ENCODE results near the gene TNIK.

TNIK gene

GRCh38 chr3:171225708-171226107, 234.5 kb downstream of the TNIK start:
- Histone ChIP-seq H3K79me2 (ENCODE audit: low read length) (no peaks in the 10 kb centered on the region), H3K4me1 (ENCODE audit: low read length) (peaks cover 7% of the 10 kb centered on the region), H3K4me3 (ENCODE audit: low read length) (no peak overlapping the region), H2AFZ (ENCODE audit: low read depth, low read length) (no peak overlapping the region), H3K9ac (ENCODE audit: low read length) (no peak overlapping the region), H3K27me3 (ENCODE audit: low read depth, low read length) (no peaks in the 10 kb centered on the region), H4K20me1 (ENCODE audit: insufficient read depth, low read length) (no peaks in the 10 kb centered on the region), H3K36me3 (replicated peaks; ENCODE audit: low read depth, low read length) (peaks cover 30% of the 10 kb centered on the region), H3K4me2 (ENCODE audit: low read length) (no peak overlapping the region), H3K27ac (ENCODE audit: low read length) (no peak overlapping the region), H3K9me3 (ENCODE audit: insufficient read depth, low read length) (peaks cover 10% of the 10 kb centered on the region)
- TF ChIP-seq, protein P1, sequence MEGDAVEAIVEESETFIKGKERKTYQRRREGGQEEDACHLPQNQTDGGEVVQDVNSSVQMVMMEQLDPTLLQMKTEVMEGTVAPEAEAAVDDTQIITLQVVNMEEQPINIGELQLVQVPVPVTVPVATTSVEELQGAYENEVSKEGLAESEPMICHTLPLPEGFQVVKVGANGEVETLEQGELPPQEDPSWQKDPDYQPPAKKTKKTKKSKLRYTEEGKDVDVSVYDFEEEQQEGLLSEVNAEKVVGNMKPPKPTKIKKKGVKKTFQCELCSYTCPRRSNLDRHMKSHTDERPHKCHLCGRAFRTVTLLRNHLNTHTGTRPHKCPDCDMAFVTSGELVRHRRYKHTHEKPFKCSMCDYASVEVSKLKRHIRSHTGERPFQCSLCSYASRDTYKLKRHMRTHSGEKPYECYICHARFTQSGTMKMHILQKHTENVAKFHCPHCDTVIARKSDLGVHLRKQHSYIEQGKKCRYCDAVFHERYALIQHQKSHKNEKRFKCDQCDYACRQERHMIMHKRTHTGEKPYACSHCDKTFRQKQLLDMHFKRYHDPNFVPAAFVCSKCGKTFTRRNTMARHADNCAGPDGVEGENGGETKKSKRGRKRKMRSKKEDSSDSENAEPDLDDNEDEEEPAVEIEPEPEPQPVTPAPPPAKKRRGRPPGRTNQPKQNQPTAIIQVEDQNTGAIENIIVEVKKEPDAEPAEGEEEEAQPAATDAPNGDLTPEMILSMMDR (IDR thresholded peaks at IDR 0.05; ENCODE audit: low read depth, low read length): no peak
- no peak for TF ChIP-seq EZH2phosphoT487 (IDR thresholded peaks at IDR 0.05; ENCODE audit: low read depth)

DNA sequence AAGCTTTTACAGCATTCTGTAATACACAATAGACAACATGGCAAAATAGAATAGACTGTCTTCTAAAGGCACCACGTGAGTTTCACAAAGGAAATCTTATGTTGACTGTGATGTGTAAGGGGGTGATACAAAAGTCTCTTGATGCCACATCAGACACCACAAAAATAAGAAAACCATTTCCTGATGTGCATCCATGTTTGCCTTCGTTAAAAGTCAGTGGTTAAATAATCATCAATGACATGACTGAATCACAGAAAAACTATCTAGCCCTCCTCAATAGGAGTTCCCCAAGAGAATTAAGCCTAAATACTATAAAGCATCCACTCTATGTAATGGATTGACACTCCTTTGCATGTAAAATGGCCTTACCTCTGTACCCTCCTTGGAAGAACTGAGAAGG, 235.0 kb downstream of the TNIK start:
- TF ChIP-seq, protein P1 (IDR thresholded peaks at IDR 0.05; ENCODE audit: low read depth, low read length): no peak
- no peak for TF ChIP-seq EZH2phosphoT487 (IDR thresholded peaks at IDR 0.05; ENCODE audit: low read depth)
- no peak overlapping the region for H3K27ac ChIP-seq (ENCODE audit: low read length)
- H3K9ac ChIP-seq (ENCODE audit: low read length): no peak overlapping the region
- peaks cover 30% of the 10 kb centered on the region for H3K36me3 ChIP-seq (replicated peaks; ENCODE audit: low read depth, low read length)
- H2AFZ ChIP-seq (ENCODE audit: low read depth, low read length): no peak overlapping the region
- peaks cover 7% of the 10 kb centered on the region for H3K4me1 ChIP-seq (ENCODE audit: low read length)
- H4K20me1 ChIP-seq (ENCODE audit: insufficient read depth, low read length): no peaks in the 10 kb centered on the region
- H3K79me2 ChIP-seq (ENCODE audit: low read length): no peaks in the 10 kb centered on the region
- no peak overlapping the region for H3K4me2 ChIP-seq (ENCODE audit: low read length)
- H3K4me3 ChIP-seq (ENCODE audit: low read length): no peak overlapping the region
- no peaks in the 10 kb centered on the region for H3K27me3 ChIP-seq (ENCODE audit: low read depth, low read length)
- H3K9me3 ChIP-seq (ENCODE audit: insufficient read depth, low read length): peaks cover 10% of the 10 kb centered on the region

GRCh38 chr3:171223396-171223795, 236.8 kb downstream of the TNIK start:
- peaks cover 30% of the 10 kb centered on the region for H3K36me3 ChIP-seq (replicated peaks; ENCODE audit: low read depth, low read length)
- H3K4me3 ChIP-seq (ENCODE audit: low read length): no peak overlapping the region
- TF ChIP-seq EZH2phosphoT487 (IDR thresholded peaks at IDR 0.05; ENCODE audit: low read depth): no peak
- TF ChIP-seq, protein P1 (IDR thresholded peaks at IDR 0.05; ENCODE audit: low read depth, low read length): no peak
- H2AFZ ChIP-seq (ENCODE audit: low read depth, low read length): no peak overlapping the region
- no peak overlapping the region for H3K27ac ChIP-seq (ENCODE audit: low read length)
- H3K4me1 ChIP-seq (ENCODE audit: low read length): peaks cover 7% of the 10 kb centered on the region
- H3K79me2 ChIP-seq (ENCODE audit: low read length): no peaks in the 10 kb centered on the region
- H3K4me2 ChIP-seq (ENCODE audit: low read length): no peak overlapping the region
- H3K9ac ChIP-seq (ENCODE audit: low read length): no peak overlapping the region
- peaks cover 10% of the 10 kb centered on the region for H3K9me3 ChIP-seq (ENCODE audit: insufficient read depth, low read length)
- no peaks in the 10 kb centered on the region for H4K20me1 ChIP-seq (ENCODE audit: insufficient read depth, low read length)
- no peaks in the 10 kb centered on the region for H3K27me3 ChIP-seq (ENCODE audit: low read depth, low read length)

DNA sequence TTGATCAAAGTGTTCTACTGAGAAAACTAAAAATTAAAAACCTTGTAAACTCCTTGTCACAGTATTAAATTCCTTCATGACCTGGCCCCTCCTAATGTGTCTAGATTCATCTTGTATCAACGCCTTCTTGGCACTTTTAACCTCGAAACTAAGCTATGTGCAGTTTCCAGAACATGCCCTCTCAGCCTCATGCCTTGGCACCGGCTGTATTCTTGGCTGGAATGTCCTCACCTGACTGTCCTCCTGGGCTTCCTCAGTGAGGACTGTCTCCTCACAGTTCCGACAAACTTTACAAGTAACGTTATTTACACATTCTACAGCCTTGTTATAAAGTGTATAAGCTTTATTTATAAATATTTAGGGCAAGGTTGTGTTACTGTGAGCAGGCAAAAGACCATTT, 237.2 kb downstream of the TNIK start:
- H3K4me3 ChIP-seq (ENCODE audit: low read length): no peak overlapping the region
- no peak for TF ChIP-seq EZH2phosphoT487 (IDR thresholded peaks at IDR 0.05; ENCODE audit: low read depth)
- TF ChIP-seq, protein P1 (IDR thresholded peaks at IDR 0.05; ENCODE audit: low read depth, low read length): no peak
- no peak overlapping the region for H2AFZ ChIP-seq (ENCODE audit: low read depth, low read length)

More for the DNA sequence above, 237.2 kb downstream of the TNIK start:
- no peak overlapping the region for H3K4me2 ChIP-seq (ENCODE audit: low read length)
- peaks cover 30% of the 10 kb centered on the region for H3K36me3 ChIP-seq (replicated peaks; ENCODE audit: low read depth, low read length)
- no peaks in the 10 kb centered on the region for H3K27me3 ChIP-seq (ENCODE audit: low read depth, low read length)
- no peak overlapping the region for H3K9ac ChIP-seq (ENCODE audit: low read length)
- H3K9me3 ChIP-seq (ENCODE audit: insufficient read depth, low read length): peaks cover 10% of the 10 kb centered on the region
- H3K79me2 ChIP-seq (ENCODE audit: low read length): no peaks in the 10 kb centered on the region
- peaks cover 7% of the 10 kb centered on the region for H3K4me1 ChIP-seq (ENCODE audit: low read length)
- no peak overlapping the region for H3K27ac ChIP-seq (ENCODE audit: low read length)
- no peaks in the 10 kb centered on the region for H4K20me1 ChIP-seq (ENCODE audit: insufficient read depth, low read length)
